Astrocyte of the spinal cord (primary cell): Measurements from ENCODE around the gene PKIB.

ENCODE experiments used
- DNase-seq: peaks from one replicate; pipeline ENCODE4 v3.0.0; 2011; ENCODE audit warnings: low read depth, low spot score
- H3K4me3 ChIP-seq: 2 replicates; pipeline ENCODE4 v1.5.1; 2011; ENCODE audit warnings: low read depth, mild to moderate bottlenecking, low read length, moderate library complexity
- CTCF ChIP-seq: IDR thresholded peaks from 2 replicates; pipeline ENCODE4 v1.5.1; 2012; ENCODE audit warnings: low read depth, mild to moderate bottlenecking, low read length, inconsistent platforms
- in situ Hi-C: cut with HindIII; loops from 2 replicates; pipeline ENCODE4 v1.10.0; 2017; ENCODE audit warnings: low sequenced_read_pairs

Gene PKIB

GRCh38 chr6:122758927-122759334 is 148.7 kb downstream of the PKIB start:
- DNase-seq: no peak
- no peak for TF ChIP-seq CTCF
- no peak overlapping the region for H3K4me3 ChIP-seq
- in situ Hi-C loops: no loop called here

- no peak for DNase-seq
- in situ Hi-C loops: no loop called here
- TF ChIP-seq CTCF: no peak
- no peak overlapping the region for H3K4me3 ChIP-seq
Observed at GRCh38 chr6:122760330-122760729, 150.1 kb downstream of the PKIB start.

- no peak for TF ChIP-seq CTCF
Observed at GRCh38 chr6:122766256-122766655, 156.1 kb downstream of the PKIB start.

GRCh38 chr6:122770835-122771601 is 160.8 kb downstream of the PKIB start:
- no peak overlapping the region for H3K4me3 ChIP-seq
- no peak for DNase-seq
- TF ChIP-seq CTCF: no peak
- in situ Hi-C loops: no loop called here

More at GRCh38 chr6:122766256-122766655, 156.1 kb downstream of the PKIB start:
- no peak overlapping the region for H3K4me3 ChIP-seq
- no peak for DNase-seq
- in situ Hi-C loops: no loop called here

GRCh38 chr6:122772724-122773415 is 162.7 kb downstream of the PKIB start:
- no peak overlapping the region for H3K4me3 ChIP-seq

More at GRCh38 chr6:122772724-122773415, 162.7 kb downstream of the PKIB start:
- no peak for DNase-seq
- no peak for TF ChIP-seq CTCF
- in situ Hi-C loops: no loop called here
